WERI-Rb-1 (cell line): ENCODE data around the gene RTL10.

Source experiments
- DNase-seq: peaks from one replicate; pipeline ENCODE4 v3.0.0-alpha.2; 2020
- H3K27ac ChIP-seq: fragments of 250-450 bp; sonication (Bioruptor Pico); 2 replicates; pipeline ENCODE4 v1.5.1; 2020; ENCODE audit warnings: mild to moderate bottlenecking, moderate library complexity
- H3K27me3 ChIP-seq: fragments of 250-450 bp; sonication (Bioruptor Pico); 2 replicates; pipeline ENCODE4 v1.5.1; 2021; ENCODE audit warnings: mild to moderate bottlenecking, low read depth, moderate library complexity; ENCODE audit not compliant: insufficient read depth, severe bottlenecking
- H3K36me3 ChIP-seq: fragments of 250-450 bp; sonication (Bioruptor Pico); 2 replicates; pipeline ENCODE4 v1.5.1; 2020; ENCODE audit warnings: mild to moderate bottlenecking, moderate library complexity
- H3K4me3 ChIP-seq: 2 replicates; pipeline ENCODE4 v1.5.1; 2011; ENCODE audit warnings: low read depth, mild to moderate bottlenecking, control low read depth, low read length
- H3K9me3 ChIP-seq: fragments of 250-450 bp; sonication (Bioruptor Pico); 2 replicates; pipeline ENCODE4 v1.5.1; 2021; ENCODE audit warnings: mild to moderate bottlenecking, moderate library complexity; ENCODE audit not compliant: severe bottlenecking
- CTCF ChIP-seq: IDR thresholded peaks from 2 replicates; pipeline ENCODE4 v1.5.1; 2011; ENCODE audit warnings: low read depth, mild to moderate bottlenecking, control low read depth, inconsistent platforms, low read length

RTL10 gene

DNA sequence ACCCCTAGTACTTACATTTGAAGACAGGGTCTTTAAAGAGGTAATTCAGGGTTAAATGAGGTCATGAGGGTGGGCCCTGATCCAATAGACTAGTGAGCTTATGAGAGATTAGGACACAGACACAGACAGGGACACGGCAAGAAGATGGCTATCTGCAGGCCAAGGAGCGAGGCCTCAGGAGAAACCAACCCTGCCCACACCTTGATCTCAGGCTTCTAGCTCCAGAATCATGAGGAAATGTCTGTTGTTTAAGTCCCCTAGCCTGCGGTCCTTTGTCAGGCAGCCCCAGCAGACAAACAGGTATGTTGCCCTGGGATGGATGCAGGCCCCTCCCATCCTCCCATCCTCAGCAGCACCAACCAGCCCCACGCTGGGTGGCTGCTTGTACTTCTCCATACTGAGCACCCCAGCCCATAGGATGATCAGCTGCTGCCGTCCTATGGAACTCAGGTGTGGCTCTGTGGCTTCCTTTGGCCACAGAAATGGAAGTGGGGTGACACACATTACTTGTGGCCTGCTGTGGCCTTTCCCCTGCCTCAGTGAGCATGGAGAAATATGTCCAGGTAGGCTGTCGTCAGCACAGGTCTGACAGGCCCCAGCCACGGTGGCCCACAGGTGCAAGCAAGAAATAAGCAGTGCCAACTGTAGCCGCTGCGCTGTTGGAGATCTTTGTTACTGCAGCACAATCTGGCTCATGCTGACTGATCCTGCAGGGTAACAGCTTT, 7.9 kb downstream of the RTL10 start:
- Histone ChIP-seq H3K4me3 (no peak overlapping the region), H3K9me3 (no peaks in the 10 kb centered on the region), H3K27me3 (no peaks in the 10 kb centered on the region), H3K27ac (peak overlapping the region; percentile 19; the same call in 1 of the 2 replicates), H3K36me3 (peaks cover 25% of the 10 kb centered on the region)
- no peak for DNase-seq
- no peak for TF ChIP-seq CTCF

GRCh38 chr22:19845054-19845722, 9.5 kb downstream of the RTL10 start:
- no peak overlapping the region for H3K4me3 ChIP-seq
- no peaks in the 10 kb centered on the region for H3K27me3 ChIP-seq
- DNase-seq = no peak
- no peaks in the 10 kb centered on the region for H3K9me3 ChIP-seq
- H3K27ac ChIP-seq = no peak overlapping the region
- H3K36me3 ChIP-seq = peaks cover 9% of the 10 kb centered on the region
- no peak for TF ChIP-seq CTCF

DNA sequence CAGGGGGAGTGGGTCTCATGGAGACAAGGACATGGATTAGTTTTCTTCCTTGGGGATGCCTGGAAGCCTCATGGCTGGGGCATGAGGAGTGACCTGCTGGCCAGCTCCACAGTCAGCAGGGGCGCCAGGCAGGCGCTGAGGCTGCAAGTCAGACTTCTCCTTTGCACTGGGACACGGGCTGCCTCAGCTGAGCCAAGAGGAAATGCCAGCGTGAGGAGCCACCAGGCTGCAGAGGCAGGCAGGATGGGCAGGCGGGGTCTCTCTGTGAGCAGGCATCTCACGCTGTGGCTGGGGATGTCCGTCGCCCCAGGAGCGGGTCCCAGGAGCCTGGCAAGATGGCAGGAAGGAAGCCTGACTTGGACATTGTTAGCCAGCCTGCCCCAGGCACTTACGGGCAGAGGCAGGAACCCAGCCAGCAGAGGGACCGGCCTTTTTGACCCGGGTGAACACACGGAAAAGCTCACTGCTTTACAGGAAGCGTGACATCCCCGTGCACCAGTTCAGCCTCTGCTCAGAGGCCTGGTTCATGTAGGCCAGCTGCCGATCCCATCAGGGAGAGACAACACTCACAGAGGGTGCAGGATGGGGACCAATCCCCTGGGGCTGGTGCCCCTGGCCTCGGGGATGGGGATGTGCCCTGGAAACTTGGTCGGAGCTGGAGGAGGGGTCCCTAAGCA, 10.2 kb downstream of the RTL10 start:
- no peak overlapping the region for H3K27ac ChIP-seq
- no peak for DNase-seq
- H3K4me3 ChIP-seq = no peak overlapping the region
- H3K27me3 ChIP-seq = no peaks in the 10 kb centered on the region
- no peak for TF ChIP-seq CTCF
- H3K36me3 ChIP-seq = peaks cover 3% of the 10 kb centered on the region
- H3K9me3 ChIP-seq = no peaks in the 10 kb centered on the region

DNA sequence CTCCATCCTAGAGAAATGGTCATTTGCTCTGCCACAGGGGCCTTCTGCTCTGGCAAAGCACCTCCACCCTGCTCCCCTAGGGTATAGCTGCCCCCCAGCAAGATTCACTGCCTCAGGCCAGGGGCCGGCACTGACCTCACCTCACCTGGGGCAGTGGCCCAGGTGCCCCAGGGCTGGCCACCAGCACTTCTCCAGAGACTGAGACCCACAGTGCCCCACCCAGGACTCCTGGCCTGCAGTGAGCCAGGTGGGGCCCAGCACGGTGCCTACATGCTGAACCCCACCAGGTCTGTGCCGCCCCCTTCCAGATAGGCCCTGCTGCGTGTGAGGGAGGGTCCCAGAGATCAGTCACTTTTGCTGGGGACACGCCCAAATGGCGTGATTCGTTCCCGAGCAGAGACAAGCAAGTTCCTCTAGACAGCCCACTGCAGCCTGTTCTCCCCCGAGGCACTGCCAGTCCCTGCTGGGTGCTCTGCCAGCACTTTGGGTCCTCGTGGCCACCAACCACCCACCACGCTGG, 10.8 kb downstream of the RTL10 start:
- Histone ChIP-seq H3K36me3 (peaks cover 3% of the 10 kb centered on the region; the same call in 1 of the 2 replicates), H3K4me3 (no peak overlapping the region)
- no peak for TF ChIP-seq CTCF

DNA sequence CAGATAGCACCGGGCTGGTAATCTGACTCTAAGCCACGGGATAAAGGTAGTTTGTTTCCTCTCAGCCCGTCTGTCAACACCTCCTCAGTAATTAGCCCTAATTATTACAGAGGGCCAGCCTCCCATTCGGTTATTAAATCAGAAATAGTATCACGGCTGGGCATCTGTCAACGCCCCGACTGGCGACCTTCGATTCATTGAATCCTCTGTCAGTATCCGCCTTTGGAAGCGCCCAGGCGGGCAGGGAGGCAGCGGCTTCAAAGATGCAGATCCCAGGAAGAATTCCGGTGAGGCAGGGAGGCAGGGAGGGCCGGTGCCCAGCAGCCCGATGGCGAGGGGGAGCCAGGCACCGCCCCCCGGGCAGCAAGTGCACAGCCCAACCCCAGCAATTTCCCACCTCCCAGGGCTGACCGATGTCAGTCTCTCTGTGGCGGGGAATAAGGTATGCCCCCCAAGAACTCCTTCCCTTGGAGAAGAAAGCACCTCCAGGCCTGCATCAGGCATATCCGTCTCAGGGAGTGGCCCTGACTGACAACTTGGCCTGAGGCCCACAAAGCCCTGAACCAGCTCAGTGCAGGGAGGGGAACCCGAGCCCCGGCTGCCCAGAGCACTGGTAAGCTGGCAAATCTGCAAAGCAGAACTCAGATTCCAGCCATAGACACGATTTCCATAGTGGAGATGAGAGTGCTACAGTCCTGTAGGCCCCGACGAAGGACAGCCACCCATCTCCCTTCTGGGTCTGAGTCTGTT, 11.4 kb downstream of the RTL10 start:
- Histone ChIP-seq H3K27ac (peak overlapping the region; percentile 77), H3K9me3 (no peaks in the 10 kb centered on the region), H3K4me3 (peak overlapping the region; percentile 10), H3K27me3 (no peaks in the 10 kb centered on the region), H3K36me3 (0 out of 2 replicates have a peak, but pooled peaks cover 3% of the 10 kb centered on the region)
- TF ChIP-seq CTCF = no peak
- DNase-seq = peak; percentile 81

More for the DNA sequence above, 10.8 kb downstream of the RTL10 start:
- Histone ChIP-seq H3K9me3 (no peaks in the 10 kb centered on the region), H3K27me3 (no peaks in the 10 kb centered on the region), H3K27ac (0 out of 2 replicates have a peak overlapping the region, but pooled peaks have one; percentile 77)
- DNase-seq = no peak
